Transverse colon (tissue), 4 donors: ENCODE measurements around the gene ABHD17A. TPM values are rescaled to one million over a fixed set of nuclear protein-coding genes. Genes with fewer than 3 reads are reported as not detected.
A peak's percentile ranks its signal among the peaks of the same experiment; 100 is the strongest.

Experiments used
- DNase-seq: peaks from one replicate; pipeline ENCODE4 v3.0.0-alpha.2; 2019
- H3K27ac ChIP-seq, 4 donors: fragments of 200-600 bp; sonication (generic); 2 replicates each; pipeline ENCODE4 v1.5.1; 2016 to 2018; ENCODE audit warnings: inconsistent platforms in 4 of 4
- H3K27me3 ChIP-seq: fragments of 200-600 bp; sonication (generic); 2 replicates; pipeline ENCODE4 v1.5.1; 2017; ENCODE audit warnings: inconsistent platforms
- H3K36me3 ChIP-seq, 4 donors: fragments of 200-600 bp; sonication (generic); 2 replicates each; pipeline ENCODE4 v1.5.1; 2017 to 2019; ENCODE audit warnings: inconsistent platforms in 4 of 4
- H3K4me1 ChIP-seq, 4 donors: fragments of 200-600 bp; sonication (generic); 2 replicates each; pipeline ENCODE4 v1.5.1; 2017 to 2020; ENCODE audit warnings: inconsistent platforms in 4 of 4
- H3K4me3 ChIP-seq, 4 donors: fragments of 200-600 bp; sonication (generic); 1 replicate in 1 of 4; 2 replicates in 3 of 4; pipeline versions ENCODE4 v1.5.1 to v1.6.1; 2017 to 2019; ENCODE audit warnings: inconsistent platforms in 4 of 4
- H3K9me3 ChIP-seq, 2 donors: fragments of 200-600 bp; sonication (generic); 2 replicates each; pipeline ENCODE4 v1.5.1; 2017 to 2019; ENCODE audit warnings: inconsistent platforms in 2 of 2
- EP300 ChIP-seq: sonication (generic); formaldehyde crosslinking; IDR thresholded peaks from one replicate; pipeline ENCODE4 v1.6.1; 2017; ENCODE audit warnings: antibody characterized with exemption, low read depth
- POLR2A ChIP-seq: fragments of 450-650 bp; IDR thresholded peaks from one replicate; pipeline ENCODE4 v1.6.1; 2016; ENCODE audit warnings: antibody characterized with exemption, mild to moderate bottlenecking, moderate library complexity
- POLR2AphosphoS5 ChIP-seq, 3 donors: sonication (generic); formaldehyde crosslinking; IDR thresholded peaks; one replicate each; pipeline ENCODE4 v1.6.1; 2016; ENCODE audit warnings: antibody characterized with exemption in 3 of 3
- WGBS, 2 donors: methylation state at CpG; one replicate each; pipeline ENCODE4 v1.1.5; 2018; ENCODE audit warnings: low coverage in 1 of 2; 5-methylcytosine and 5-hydroxymethylcytosine counted together
- in situ Hi-C, 4 donors: fragments of 200-750 bp; cut with MboI; loops; one replicate each; pipeline versions ENCODE4 v1.15.0 to v1.15.1; 2017; ENCODE audit warnings: low sequenced_read_pairs in 3 of 4, low pct_ligation_motif_present in 1 of 4, low pct_unique_long_range_greater_than_20kb in 1 of 4
- intact Hi-C: fragments of 100-400 bp; cut with DNase I; formaldehyde crosslinking; loops from one replicate; pipeline ENCODE4 v1.15.1; 2023; ENCODE audit warnings: low total_unique reads
- total RNA-seq, 4 donors: library from RNA; depleted of rRNA; stranded (reverse); fragments of >200 nt; gene quantifications; one replicate each; pipeline ENCODE4 v1.1.0, GENCODE V29; 2016
- TF ChIP-seq, protein P1 (sequence below), 5 experiments: fragments of 200-600 bp in 3 of 5; fragments of 450-650 bp in 2 of 5; sonication (generic) in 3 of 5; IDR thresholded peaks; 1 replicate in 2 of 5; 2 replicates in 3 of 5; pipeline ENCODE4 v1.5.1; 2016 to 2017; ENCODE audit warnings: antibody characterized with exemption in 5 of 5, inconsistent platforms in 3 of 5, mild to moderate bottlenecking in 2 of 5, moderate library complexity in 1 of 5

Gene ABHD17A
- total RNA-seq, 4 donors from 2014 or later = 90.0 to 179 (median 140) TPM

DNA sequence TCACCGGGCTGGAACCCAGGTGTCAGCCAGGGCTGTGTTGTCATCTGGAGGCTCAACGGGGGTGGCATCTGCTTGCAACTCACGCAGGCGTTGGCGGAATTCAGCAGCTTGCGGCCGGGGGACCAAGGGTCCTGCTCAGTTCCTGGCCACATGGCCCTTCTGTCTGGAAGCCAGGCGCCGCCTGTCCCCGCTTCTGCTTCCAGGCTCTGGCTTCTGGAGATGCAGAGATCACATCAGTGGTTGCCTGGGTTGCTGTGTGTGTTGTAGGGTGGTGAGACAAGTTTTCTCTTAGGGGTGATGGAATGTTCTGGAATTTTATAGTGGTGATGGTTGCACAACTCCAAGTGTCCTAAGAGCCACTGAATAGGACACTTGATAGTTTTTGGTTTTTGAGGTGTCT is 24.9 kb upstream of the ABHD17A start:
- DNase-seq = no peak
- no peak overlapping the region for H3K27ac ChIP-seq
- H3K36me3 ChIP-seq = peaks cover 0 to 9% (median 2%) of the 10 kb centered on the region in 4 donors
- peaks cover 11 to 56% (median 45%) of the 10 kb centered on the region in 4 donors for H3K4me1 ChIP-seq
- TF ChIP-seq, protein P1, sequence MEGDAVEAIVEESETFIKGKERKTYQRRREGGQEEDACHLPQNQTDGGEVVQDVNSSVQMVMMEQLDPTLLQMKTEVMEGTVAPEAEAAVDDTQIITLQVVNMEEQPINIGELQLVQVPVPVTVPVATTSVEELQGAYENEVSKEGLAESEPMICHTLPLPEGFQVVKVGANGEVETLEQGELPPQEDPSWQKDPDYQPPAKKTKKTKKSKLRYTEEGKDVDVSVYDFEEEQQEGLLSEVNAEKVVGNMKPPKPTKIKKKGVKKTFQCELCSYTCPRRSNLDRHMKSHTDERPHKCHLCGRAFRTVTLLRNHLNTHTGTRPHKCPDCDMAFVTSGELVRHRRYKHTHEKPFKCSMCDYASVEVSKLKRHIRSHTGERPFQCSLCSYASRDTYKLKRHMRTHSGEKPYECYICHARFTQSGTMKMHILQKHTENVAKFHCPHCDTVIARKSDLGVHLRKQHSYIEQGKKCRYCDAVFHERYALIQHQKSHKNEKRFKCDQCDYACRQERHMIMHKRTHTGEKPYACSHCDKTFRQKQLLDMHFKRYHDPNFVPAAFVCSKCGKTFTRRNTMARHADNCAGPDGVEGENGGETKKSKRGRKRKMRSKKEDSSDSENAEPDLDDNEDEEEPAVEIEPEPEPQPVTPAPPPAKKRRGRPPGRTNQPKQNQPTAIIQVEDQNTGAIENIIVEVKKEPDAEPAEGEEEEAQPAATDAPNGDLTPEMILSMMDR (IDR thresholded peaks at IDR 0.05) = no peak
- no peaks in the 10 kb centered on the region for H3K9me3 ChIP-seq
- intact Hi-C loops = no loop called here
- 93% methylated on average over 10 of the region's 10 CpGs; no CpG with 5 or more reads in 1 of the 2 donors for WGBS, 2 donors
- no peaks in the 10 kb centered on the region for H3K27me3 ChIP-seq
- no peak overlapping the region for H3K4me3 ChIP-seq
- in situ Hi-C loops = no loop called here

DNA sequence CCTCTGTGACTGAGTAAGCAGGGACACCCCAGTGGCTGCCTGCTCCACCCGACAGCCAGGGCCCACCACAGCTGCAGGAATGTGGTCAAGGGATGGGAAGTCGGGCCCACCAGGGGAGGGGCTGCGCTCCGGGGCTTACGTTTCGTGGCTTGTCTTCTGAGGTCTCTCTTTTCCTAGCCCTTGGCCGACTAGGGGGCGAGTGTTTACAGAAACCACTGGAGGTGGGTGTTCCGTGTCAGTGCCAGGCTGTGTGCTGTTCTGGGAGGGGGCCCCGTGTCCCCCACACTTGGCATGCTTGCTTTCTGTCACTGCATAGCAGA is 24.4 kb upstream of the ABHD17A start:
- Histone ChIP-seq H3K27me3 (no peaks in the 10 kb centered on the region), H3K27ac (peak overlapping the region in 1 of 4 donors; percentile 88), H3K9me3 (no peaks in the 10 kb centered on the region), H3K4me3 (no peak overlapping the region), H3K4me1 (peaks cover 11 to 58% (median 48%) of the 10 kb centered on the region in 4 donors), H3K36me3 (peaks cover 0 to 9% (median 2%) of the 10 kb centered on the region in 4 donors)
- WGBS, 2 donors = 76% methylated on average over 10 of the region's 10 CpGs; no CpG with 5 or more reads in 1 of the 2 donors
- in situ Hi-C loops = no loop called here
- no peak for DNase-seq
- intact Hi-C loops = no loop called here
- TF ChIP-seq, protein P1 (IDR thresholded peaks at IDR 0.05) = no peak
- TF ChIP-seq EP300 (no peak), POLR2A (no peak)

DNA sequence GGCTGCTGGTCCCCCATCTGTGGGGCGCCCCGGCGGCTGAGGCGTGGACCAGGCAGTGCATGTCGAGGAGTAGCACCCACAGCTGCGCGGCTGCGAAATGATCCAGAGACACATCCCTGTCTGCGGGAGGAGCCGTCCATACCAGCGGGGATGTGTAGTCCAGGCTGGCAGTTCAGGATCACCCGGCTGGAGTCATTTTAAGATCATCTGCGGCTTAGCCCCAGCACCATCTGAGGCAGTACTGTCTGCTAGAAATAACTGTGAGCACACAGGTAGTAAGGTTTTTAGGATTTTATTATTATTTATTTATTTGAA is 23.0 kb upstream of the ABHD17A start:
- DNase-seq = no peak
- peak overlapping the region in 3 of 4 donors; percentile 7 to 48 (median 34) for H3K4me3 ChIP-seq
- H3K4me1 ChIP-seq = peaks cover 11 to 61% (median 53%) of the 10 kb centered on the region in 4 donors
- no peaks in the 10 kb centered on the region for H3K9me3 ChIP-seq
- TF ChIP-seq POLR2AphosphoS5 (IDR thresholded peaks at IDR 0.05) (no peak), POLR2A (no peak), EP300 (no peak)
- TF ChIP-seq, protein P1 (IDR thresholded peaks at IDR 0.05) = no peak
- H3K27me3 ChIP-seq = no peaks in the 10 kb centered on the region
- peak overlapping the region; percentile 88 to 92 (median 92) for H3K27ac ChIP-seq
- in situ Hi-C loops = no loop called here
- intact Hi-C loops = no loop called here
- 53% methylated on average over 13 of the region's 13 CpGs; no CpG with 5 or more reads in 1 of the 2 donors for WGBS, 2 donors
- peaks cover 0 to 9% (median 2%) of the 10 kb centered on the region in 4 donors for H3K36me3 ChIP-seq

DNA sequence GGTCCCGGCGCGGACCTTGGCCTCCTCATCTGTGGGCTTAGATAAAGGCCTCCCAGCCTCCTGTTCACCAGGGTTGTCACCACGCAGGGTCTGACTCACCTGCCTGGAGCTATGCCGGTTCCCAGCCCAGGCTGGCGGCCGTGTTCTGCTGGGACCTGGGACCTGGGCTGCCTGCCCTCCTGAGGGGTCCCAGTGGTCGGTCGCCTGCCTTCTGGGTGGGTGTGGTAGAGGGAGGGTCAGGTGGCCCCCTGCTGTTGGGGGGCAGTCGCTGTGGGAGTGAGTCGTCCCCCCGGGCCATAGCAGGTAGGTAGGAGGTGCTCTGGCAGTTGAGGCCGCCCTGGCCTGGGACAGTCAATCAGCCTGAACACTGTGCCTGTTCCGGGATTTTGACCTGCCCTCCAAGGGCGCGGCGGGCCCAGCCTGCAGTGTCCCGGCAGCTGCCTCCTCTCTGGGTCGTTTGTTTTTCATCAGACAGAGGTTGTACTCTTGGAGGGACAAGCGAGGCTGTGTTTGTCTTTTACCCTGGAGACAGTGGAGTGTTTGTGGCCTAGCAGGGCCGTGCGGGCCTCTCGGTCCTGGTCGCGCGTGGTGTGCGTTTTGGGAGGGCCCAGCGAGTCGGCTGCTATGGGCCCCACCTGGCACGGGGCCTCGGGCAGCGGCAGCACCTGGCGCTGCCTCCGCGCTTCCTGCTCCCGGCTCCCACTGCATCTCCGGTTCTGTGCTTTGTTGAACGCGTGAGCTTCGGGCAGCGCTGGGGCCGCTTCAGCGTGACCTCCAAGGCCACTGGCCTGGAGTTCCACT is 22.5 kb upstream of the ABHD17A start:
- peak; percentile 84 for DNase-seq
- 44 to 71% methylated on average over 3 to 37 of the region's 43 CpGs for WGBS, 2 donors
- Histone ChIP-seq H3K9me3 (no peaks in the 10 kb centered on the region), H3K4me3 (peak overlapping the region in 3 of 4 donors; percentile 7 to 48 (median 34)), H3K36me3 (peaks cover 0 to 3% (median 1%) of the 10 kb centered on the region in 4 donors), H3K4me1 (peaks cover 11 to 65% (median 53%) of the 10 kb centered on the region in 4 donors), H3K27ac (peak overlapping the region; percentile 88 to 92 (median 92)), H3K27me3 (no peaks in the 10 kb centered on the region)
- intact Hi-C loops = no loop called here
- TF ChIP-seq POLR2A (peak; percentile 86), POLR2AphosphoS5 (IDR thresholded peaks at IDR 0.05) (peak; percentile 32 to 78 (median 77)), EP300 (no peak)
- TF ChIP-seq, protein P1 (IDR thresholded peaks at IDR 0.05) = no peak
- in situ Hi-C loops = no loop called here
